Stimulated activated CD4-positive, alpha-beta T cell treated with anti-CD3 and anti-CD28 coated beads, Interleukin-1b, Interleukin-23, amount 100 ng/mL, for 48 hours (primary cell): Measurements from ENCODE around the gene DCAKD.

Experiments
- DNase-seq: peaks from one replicate; pipeline ENCODE4 v3.0.0-alpha.2; 2020

The DCAKD gene, protein sequence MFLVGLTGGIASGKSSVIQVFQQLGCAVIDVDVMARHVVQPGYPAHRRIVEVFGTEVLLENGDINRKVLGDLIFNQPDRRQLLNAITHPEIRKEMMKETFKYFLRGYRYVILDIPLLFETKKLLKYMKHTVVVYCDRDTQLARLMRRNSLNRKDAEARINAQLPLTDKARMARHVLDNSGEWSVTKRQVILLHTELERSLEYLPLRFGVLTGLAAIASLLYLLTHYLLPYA

GRCh38 chr17:45051060-45051719 lies at the start of gene DCAKD:
Gene DCAKD, minus strand, starts transcription at chr17:45051632. Its CDS starts 16,747 bp downstream, at chr17:45034885.
- DNase-seq = peak; percentile 94

- DNase-seq = peak; percentile 68
Observed at GRCh38 chr17:45098869-45099616, 47.6 kb upstream of the DCAKD start.

DNA sequence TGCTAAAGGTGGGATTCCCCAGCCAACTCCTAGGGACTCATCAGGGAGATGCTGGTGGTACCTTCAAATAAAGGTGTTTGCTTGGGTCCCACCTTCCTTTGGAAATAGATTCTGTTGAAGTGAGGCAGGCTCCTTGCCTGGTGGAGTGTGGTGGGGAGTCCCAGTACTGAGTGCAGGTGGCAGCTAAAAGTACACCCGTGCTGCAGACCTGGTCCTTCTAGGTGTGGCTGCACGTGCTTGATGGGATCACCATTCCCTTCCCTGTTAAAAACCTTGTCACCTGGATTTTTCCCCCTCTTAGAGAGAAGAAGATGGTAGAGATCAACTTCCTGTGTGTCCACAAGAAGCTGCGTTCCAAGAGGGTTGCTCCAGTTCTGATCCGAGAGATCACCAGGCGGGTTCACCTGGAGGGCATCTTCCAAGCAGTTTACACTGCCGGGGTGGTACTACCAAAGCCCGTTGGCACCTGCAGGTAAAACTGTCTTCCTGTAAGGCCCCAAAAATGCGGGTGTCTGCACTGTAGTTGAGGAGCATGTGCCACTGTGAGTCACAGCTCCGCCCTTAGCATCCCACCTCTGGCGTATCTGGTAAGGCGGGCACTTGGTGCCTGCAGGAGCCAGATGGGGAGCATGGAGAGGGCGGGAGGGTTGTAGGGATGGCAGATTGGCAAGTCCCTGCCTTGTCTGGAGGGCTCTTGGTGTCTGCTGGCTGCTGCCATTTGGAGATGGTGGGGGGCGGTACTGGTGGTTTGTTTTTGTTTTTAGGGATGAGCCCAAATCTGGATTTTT lies 46.8 kb upstream of the DCAKD start:
- DNase-seq = no peak

DNA sequence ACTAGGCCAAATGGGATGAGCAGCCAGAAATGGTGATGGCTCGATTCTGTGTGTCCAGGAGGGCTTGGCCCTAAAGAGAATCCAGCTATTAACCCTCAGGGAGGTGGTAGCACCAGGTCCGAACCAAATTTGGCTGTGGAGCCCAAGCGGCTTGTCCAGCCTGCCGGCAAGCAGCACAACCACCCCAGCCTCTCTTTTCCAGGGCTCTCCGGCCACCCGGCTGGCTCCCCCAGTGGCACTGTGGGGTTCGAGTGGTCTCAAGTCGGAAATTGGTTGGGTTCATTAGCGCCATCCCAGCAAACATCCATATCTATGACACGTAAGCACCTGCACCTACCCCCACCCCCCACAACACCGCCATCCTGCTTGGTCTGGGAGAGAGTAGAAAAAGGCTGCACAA lies 45.5 kb upstream of the DCAKD start:
- no peak for DNase-seq

GRCh38 chr17:45096141-45096540 lies 44.7 kb upstream of the DCAKD start:
- no peak for DNase-seq

DNA sequence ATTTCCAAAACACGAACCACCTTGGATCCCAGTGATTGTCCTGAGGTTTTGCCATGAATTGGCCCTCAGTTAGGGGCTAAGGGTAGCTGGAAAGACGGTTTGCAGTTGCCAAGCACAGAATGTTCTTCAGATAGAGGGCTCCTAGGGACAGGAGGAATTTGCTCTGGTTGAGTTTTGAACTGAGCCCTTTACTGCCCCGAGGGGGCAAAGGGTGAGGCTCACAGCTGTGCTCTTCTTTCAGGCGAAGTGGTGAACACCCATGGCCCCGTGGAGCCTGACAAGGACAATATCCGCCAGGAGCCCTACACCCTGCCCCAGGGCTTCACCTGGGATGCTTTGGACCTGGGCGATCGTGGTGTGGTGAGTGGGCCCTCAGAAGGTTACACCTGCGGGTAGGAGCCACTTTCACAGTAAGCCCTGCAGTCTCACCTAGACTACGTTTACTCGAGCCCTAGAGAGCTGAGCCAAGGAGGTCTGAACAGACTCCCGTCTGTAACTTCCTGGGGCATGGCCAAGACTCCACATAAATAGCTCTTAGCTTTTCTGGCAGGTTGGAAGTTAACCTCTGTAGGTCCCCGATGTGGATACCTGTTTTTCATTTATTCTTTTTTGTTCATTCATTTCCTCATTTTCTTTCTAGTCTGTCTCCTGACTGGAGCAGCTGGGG lies 42.1 kb upstream of the DCAKD start:
- no peak for DNase-seq

- no peak for DNase-seq
Observed at GRCh38 chr17:45092911-45093430, 41.5 kb upstream of the DCAKD start.

DNA sequence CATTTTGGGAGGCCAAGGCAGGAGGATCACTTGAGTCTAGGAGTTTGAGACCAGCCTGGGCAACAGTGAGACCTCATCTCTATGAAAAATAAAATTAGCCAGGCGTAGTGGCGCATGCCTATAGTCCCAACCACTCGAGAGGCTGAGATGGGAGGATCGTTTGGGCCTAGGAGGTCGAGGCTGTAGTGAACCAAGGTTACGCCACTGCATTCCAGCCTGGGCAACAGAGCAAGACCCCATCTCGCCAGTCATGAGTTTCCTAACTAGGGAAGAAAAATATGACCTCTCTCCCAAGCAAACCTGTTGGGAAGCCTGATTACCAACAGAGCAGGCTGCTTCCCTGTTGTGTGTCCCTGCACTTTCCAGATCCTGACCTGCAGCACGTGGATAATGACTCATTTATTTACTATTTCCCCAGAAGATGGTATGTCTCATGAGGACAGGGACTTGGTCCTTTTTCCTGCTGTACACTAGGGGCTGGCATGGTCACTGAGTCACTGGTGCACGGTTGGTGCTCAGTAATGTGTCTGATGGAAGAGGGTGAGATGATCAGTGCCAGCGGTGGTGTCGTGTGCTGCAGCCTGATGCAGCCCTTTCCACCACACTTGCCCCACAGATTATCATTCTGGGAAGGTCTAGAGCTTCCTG lies 40.5 kb upstream of the DCAKD start:
- no peak for DNase-seq

GRCh38 chr17:45090711-45091110 lies 39.3 kb upstream of the DCAKD start:
- no peak for DNase-seq

GRCh38 chr17:45088741-45089140 lies 37.3 kb upstream of the DCAKD start:
- no peak for DNase-seq

DNA sequence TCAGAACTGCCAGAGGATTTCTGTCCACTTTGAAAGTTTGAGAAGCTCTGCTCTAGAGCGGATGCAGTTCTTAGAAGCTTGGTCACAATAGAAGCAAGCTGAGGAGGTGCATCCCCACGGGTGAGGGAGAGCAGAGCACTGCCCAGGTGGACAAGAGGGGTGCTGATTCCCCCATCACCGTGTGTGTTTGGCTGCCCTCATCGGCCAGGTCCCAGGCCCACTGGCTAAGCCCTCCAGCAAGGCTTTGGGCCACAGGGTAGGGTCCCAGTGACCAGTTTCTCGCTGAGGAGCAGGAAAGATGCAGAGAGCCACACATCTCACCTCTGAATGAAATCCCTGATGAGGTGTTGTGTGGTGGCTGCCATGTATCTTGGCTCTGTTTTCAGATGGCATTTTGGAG lies 36.5 kb upstream of the DCAKD start:
- no peak for DNase-seq

DNA sequence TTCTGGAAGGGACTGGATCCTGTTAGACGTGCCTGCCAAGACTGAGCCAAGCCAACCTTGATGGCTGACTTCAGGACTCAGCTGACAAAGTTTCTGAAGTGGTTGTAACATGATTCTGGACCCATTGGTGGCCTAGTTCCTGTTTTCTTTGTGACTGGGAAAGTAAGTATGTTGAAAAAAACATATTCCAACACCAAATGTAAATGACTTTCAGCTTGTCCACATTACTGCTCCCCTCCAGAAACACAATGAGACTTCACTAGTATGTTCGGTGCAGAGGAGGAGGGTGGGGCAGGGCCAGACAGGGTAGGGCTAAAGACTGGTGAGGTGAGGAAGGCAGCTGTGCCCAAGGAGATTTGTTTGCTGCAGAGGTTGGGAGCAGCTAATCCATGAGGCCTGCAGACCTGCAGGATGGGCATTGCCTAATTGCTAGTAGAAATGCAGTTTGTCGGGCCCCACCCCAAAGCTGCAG lies 36.1 kb upstream of the DCAKD start:
- DNase-seq = no peak

DNA sequence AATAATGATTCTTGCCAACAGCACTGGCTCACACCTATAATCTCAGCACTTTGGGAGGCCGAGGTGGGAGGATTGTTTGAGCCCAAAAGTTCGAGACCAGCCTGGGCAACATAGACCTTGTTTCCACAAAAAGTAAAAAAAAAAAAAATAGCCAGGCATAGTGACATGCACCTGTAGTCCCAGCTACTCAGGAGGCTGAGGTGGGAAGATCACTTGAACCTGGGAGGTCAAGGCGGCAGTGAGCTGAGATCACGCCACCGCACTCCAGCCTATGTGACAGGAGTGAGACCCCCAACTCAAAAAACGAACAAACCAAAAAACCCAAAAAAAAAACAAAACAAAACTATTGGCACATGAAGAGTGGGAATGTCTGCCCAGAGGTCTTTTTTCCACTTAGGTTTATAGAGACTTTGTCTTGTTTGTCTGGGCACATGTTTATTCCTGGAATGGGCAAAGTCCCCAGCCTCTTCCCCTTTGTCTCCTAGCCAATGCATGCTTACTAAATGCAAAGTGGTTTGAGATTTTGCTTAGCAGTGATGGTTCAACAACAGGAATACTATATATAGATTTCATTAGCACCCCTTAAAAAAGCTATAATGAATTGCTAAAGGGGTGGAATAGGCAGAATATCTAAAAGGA lies 35.6 kb upstream of the DCAKD start:
- no peak for DNase-seq

DNA sequence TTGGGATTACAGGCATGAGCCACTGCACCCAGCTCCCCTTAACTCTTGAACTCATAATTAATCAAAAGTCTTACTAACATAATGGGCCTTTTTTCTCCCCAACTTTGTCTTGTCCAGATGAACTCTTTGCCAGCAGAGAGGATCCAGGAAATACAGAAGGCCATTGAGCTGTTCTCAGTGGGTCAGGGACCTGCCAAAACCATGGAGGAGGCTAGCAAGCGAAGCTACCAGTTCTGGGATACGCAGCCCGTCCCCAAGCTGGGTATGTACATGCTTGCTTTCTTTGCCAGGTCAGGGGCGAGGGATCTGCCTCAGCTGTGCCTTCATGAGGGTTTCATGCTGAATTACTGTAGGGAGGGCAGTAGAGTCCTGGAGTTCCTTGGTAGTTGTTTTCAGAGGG lies 35.0 kb upstream of the DCAKD start:
- no peak for DNase-seq

DNA sequence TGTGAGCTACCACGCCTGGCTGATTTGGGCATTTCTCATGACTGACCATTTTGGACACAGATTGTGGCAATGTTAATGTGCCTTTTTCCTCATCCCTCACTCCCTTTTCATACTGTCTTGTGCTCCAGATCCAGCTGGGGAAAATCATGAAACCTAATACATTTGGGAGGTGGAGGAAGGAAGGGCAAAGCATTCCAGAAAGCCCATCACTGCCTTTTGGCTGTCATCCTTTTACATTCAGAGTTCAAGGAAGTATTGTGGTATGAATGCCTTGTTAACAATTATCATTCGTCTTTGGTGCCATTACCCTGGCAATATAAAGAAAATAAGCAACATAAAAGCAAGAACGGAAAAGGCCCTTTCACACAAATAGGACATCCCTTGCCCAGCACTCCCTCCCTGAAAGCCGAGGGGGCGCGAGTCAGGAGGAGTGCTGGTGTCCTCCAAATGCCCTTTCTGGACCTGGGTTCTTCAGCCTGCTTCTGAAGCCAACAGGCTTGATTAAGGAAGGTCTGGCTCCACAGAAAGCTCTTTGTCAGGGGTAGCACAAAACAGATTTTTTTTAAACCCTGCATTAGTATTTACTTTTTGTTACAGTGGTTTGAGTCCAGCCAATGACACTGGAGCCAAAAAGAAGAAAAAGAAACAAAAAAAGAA lies 29.7 kb upstream of the DCAKD start:
- DNase-seq = no peak

DNA sequence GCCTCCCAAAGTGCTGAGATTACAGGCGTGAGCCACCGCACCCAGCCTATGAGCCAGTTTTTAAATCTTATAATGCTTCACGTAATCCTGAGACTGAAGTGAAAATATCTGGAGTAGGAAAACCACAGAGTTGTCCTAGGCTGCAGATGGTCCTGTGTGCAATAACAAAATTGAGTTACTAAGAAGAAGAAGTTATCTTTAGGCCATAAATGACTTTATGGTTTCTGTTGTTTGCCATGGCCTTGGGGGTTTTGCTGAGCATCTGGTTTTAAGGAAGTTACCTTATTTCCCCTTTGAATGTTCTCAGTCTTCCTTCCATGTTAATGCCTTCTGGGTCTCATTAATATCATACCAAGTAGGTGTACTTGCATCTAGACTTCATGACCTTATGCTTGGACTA lies 26.2 kb upstream of the DCAKD start:
- no peak for DNase-seq

- DNase-seq = no peak
Observed at GRCh38 chr17:45073414-45074070, 22.1 kb upstream of the DCAKD start.

- DNase-seq = no peak
Observed at GRCh38 chr17:45070809-45071208, 19.4 kb upstream of the DCAKD start.

- DNase-seq = no peak
Observed at GRCh38 chr17:45070001-45070400, 18.6 kb upstream of the DCAKD start.

DNA sequence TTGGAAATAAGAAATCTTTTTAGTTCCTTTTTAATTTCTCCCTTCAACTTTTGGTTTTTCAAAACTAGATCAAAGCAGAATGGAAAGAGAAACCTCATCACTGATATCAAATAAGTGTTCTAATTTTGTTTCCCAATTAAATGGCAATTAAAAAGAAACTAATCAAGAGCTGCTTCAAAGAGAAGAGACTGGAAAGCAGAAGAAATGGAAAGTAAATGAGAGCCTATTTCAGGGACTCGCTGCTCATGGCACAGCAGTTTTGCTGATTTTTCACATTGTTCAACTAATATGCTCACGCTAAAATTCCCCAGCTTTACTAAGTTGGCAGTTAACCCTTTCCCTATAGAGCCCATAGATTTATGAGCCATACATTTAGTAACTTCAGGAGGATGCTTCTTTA lies 16.2 kb upstream of the DCAKD start:
- no peak for DNase-seq
